Measurements from ENCODE around the gene SYT8.

- TF ChIP-seq POLR2AphosphoS5 (IDR thresholded peaks at IDR 0.05) (no peak), CTCF (IDR thresholded peaks at IDR 0.05) (no peak), POLR2A (IDR thresholded peaks at IDR 0.05) (no peak)
These were observed 29.4 kb downstream of the SYT8 start for GRCh38 chr11:1864231-1864630.

All from breast epithelium (tissue), 3 donors.